Measurements from ENCODE around the gene BNIP1. TPM values are rescaled to one million over a fixed set of nuclear protein-coding genes. Genes with fewer than 3 reads are reported as not detected.

The BNIP1 gene, protein sequence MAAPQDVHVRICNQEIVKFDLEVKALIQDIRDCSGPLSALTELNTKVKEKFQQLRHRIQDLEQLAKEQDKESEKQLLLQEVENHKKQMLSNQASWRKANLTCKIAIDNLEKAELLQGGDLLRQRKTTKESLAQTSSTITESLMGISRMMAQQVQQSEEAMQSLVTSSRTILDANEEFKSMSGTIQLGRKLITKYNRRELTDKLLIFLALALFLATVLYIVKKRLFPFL
- total RNA-seq = 10 to 100 TPM; 25.5 to 26.5 TPM
- 16.8 TPM for polyA plus RNA-seq

DNA sequence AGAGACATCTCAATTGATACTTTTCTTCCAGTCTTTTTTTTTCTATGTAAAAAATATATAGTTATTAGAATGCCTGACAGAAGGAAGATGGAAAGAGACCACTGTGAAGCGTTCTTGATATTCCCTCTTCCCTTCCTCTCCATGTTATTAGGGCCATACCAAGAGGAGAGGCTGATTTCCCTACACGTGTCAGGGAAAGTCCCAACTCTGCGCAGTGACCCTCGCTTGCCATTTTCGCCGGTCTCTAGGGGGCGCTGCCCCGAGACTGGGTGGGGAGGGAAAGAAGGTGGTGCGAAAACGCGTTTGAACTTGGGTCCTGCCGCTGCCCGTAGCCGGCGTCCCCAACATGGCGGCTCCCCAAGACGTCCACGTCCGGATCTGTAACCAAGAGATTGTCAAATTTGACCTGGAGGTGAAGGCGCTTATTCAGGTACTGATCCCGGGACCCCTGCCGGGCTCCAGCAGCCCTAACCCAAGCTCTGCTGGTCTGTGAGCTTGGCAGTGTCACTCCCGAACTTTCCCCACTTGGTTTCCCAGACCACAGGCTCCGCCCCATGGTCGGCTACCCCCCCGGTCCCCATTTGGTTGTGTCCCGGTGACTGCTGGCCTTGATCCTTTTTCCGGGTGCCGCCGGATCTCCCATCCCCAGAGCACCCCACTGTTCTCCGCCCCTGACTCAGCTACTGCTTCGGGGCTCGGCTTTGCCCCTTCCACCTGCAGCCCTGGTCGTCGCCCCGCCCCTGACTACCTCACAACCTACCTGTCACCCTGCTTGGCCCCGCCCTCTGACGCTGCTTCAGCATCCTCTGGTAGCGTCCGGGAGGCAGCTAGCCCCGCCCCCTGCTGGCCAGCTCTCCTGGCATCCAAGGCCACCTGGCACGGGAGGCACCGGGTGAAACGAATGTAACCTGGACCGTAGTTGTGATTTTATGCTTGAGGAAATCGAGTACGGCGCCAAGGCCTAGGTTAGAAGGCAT, at the start of gene BNIP1:
Gene BNIP1, plus strand, starts transcription at position 332 of the 977 bp plus-strand sequence. Its CDS starts 15 bp downstream, at position 347.
- Mint-ChIP-seq H3K27me3 (peaks cover 0 to 3% of the 10 kb centered on the region in 2 donors), H3K27ac (peak within 1 kb of the TSS; percentile 92 to 100 (median 99)), H3K9me3 (no peaks in the 10 kb centered on the region), H3K4me1 (peaks cover 10 to 24% (median 23%) of the 10 kb centered on the region in 3 donors), H3K36me3 (peaks cover 5 to 41% (median 11%) of the 10 kb centered on the region in 3 donors), H3K4me3 (peak within 1 kb of the TSS; percentile 93 to 100 (median 99))
- DNase-seq = peak; percentile 93 to 97 (median 96)
- POLR2A ChIA-PET = interaction anchor here (0.6 to 1.4 kb wide), 4 partner anchors 87 to 1759 kb away, joined by 3 to 20 read pairs (median 4); partner anchors contain the start of genes ATP6V0E1 and RPL26L1
- CTCF ChIA-PET = interaction anchor here (0.8 to 2.9 kb wide), 12 partner anchors 9 to 471 kb away, joined by 3 to 16 read pairs (median 4); partner anchors contain the start of genes ATP6V0E1, BOD1 and RPL26L1
- Histone ChIP-seq H3K36me3 (ENCODE audit: insufficient read depth, low read length) (peaks cover 9% of the 10 kb centered on the region), H3K9me3 (ENCODE audit: low read length) (no peaks in the 10 kb centered on the region), H3K27me3 (ENCODE audit: insufficient read depth, low read length, poor library complexity, severe bottlenecking) (no peaks in the 10 kb centered on the region), H3K4me3 (ENCODE audit: low read length) (peak within 1 kb of the TSS; percentile 100), H3K27ac (ENCODE audit: low read depth, low read length) (peak within 1 kb of the TSS; percentile 100), H3K4me1 (ENCODE audit: insufficient read depth, low read length) (peaks cover 4% of the 10 kb centered on the region)

DNA sequence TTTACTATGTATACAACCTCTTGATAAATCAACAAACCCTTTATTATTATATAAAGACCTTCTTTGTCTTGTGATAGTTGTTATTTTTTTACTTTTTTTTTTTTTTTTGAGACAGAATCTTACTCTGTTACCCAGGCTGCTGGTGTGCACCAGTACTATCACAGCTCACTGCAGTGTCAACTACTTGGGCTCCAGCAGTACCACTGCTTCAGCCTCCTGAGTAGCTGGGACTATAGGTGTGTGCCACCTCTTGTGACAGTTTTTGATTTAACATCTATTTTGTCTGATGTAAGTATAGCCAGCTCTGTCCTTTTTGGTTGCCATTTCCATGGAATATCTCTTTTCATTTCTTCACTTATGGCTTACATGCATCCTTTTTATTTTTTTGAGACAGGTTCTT, 45.5 kb upstream of the BNIP1 start:
- Histone ChIP-seq H3K36me3 (ENCODE audit: insufficient read depth, low read length) (peaks cover 6% of the 10 kb centered on the region), H3K4me1 (ENCODE audit: insufficient read depth, low read length) (peaks cover 15% of the 10 kb centered on the region), H3K27me3 (ENCODE audit: insufficient read depth, low read length, poor library complexity, severe bottlenecking) (no peaks in the 10 kb centered on the region), H3K4me3 (ENCODE audit: low read length) (no peak overlapping the region), H3K27ac (ENCODE audit: low read depth, low read length) (no peak overlapping the region), H3K9me3 (ENCODE audit: low read length) (peaks cover 6% of the 10 kb centered on the region)
- peaks cover 51 to 70% (median 66%) of the 10 kb centered on the region in 3 donors for H3K4me1 Mint-ChIP-seq
- H3K36me3 Mint-ChIP-seq = peaks cover 16 to 50% (median 19%) of the 10 kb centered on the region in 3 donors
- H3K4me3 Mint-ChIP-seq = no peak overlapping the region
- CTCF ChIA-PET = no interaction called here
- peaks cover 4 to 14% (median 12%) of the 10 kb centered on the region in 5 donors for H3K9me3 Mint-ChIP-seq
- no peaks in the 10 kb centered on the region for H3K27me3 Mint-ChIP-seq
- no peak for DNase-seq
- H3K27ac Mint-ChIP-seq = peak overlapping the region in 4 of 8 donors; percentile 12 to 76 (median 46)
- POLR2A ChIA-PET = no interaction called here

DNA sequence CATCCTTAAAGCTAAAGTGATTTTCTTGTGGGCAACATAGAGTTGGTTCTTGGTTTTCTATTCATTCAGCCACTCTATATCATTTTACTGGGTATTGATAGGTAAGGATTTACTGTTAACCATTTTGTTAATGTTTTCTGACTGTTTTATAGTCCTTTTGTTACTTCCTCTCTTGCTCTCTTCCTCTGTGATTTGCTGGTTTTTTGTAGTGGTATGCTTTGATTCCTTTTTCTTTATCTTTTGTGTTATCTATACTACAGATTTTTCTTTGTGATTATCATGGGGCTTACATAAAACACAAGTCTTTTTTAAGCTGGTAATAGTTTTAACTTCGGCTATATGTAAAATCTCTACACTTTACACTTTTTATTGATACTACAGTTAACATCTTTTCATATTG, 44.9 kb upstream of the BNIP1 start:
- Mint-ChIP-seq H3K27ac (peak overlapping the region in 5 of 8 donors; percentile 4 to 47 (median 14)), H3K27me3 (no peaks in the 10 kb centered on the region), H3K4me1 (peaks cover 50 to 70% (median 66%) of the 10 kb centered on the region in 3 donors), H3K36me3 (peaks cover 17 to 49% (median 19%) of the 10 kb centered on the region in 3 donors), H3K9me3 (peaks cover 4 to 14% (median 12%) of the 10 kb centered on the region in 5 donors), H3K4me3 (peak overlapping the region in 3 of 7 donors; percentile 5 to 17 (median 14))
- Histone ChIP-seq H3K36me3 (ENCODE audit: insufficient read depth, low read length) (peaks cover 6% of the 10 kb centered on the region), H3K4me3 (ENCODE audit: low read length) (no peak overlapping the region), H3K4me1 (ENCODE audit: insufficient read depth, low read length) (peaks cover 15% of the 10 kb centered on the region), H3K27ac (ENCODE audit: low read depth, low read length) (no peak overlapping the region), H3K9me3 (ENCODE audit: low read length) (peaks cover 6% of the 10 kb centered on the region), H3K27me3 (ENCODE audit: insufficient read depth, low read length, poor library complexity, severe bottlenecking) (no peaks in the 10 kb centered on the region)
- ChIA-PET CTCF (no interaction called here), POLR2A (no interaction called here)
- peak in 1 of 5 donors; percentile 31 for DNase-seq

DNA sequence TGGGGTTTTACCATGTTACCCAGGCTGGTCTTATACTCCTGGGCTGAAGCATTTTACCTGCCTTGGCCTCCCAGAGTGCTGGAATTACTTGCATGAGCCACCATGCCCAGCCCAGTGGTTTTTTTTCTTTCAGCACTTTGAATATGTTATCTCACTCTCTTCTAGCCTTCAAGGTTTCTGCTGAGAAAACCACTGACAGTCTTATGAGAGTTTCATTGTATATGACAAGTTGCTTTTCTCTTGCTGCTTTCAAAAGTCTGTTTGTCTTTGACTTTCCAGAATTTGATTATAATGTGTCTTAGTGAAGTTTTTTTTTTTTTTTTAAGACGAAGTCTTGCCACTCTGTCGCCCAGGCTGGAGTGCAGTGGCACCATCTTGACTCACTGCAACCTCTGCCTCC, 43.1 kb upstream of the BNIP1 start:
- H3K27ac Mint-ChIP-seq = no peak overlapping the region
- ChIA-PET POLR2A (interaction anchor here (0.5 kb wide), 1 partner anchor 35 kb away, joined by 6 read pairs; no protein-coding TSS in a partner anchor), CTCF (no interaction called here)
- Histone ChIP-seq H3K27me3 (ENCODE audit: insufficient read depth, low read length, poor library complexity, severe bottlenecking) (no peaks in the 10 kb centered on the region), H3K4me1 (ENCODE audit: insufficient read depth, low read length) (peaks cover 15% of the 10 kb centered on the region), H3K27ac (ENCODE audit: low read depth, low read length) (no peak overlapping the region), H3K36me3 (ENCODE audit: insufficient read depth, low read length) (peaks cover 6% of the 10 kb centered on the region), H3K9me3 (ENCODE audit: low read length) (peaks cover 6% of the 10 kb centered on the region), H3K4me3 (ENCODE audit: low read length) (no peak overlapping the region)
- no peak for DNase-seq
- no peak overlapping the region for H3K4me3 Mint-ChIP-seq
- peaks cover 48 to 72% (median 67%) of the 10 kb centered on the region in 3 donors for H3K4me1 Mint-ChIP-seq
- no peaks in the 10 kb centered on the region for H3K27me3 Mint-ChIP-seq
- peaks cover 4 to 14% (median 12%) of the 10 kb centered on the region in 5 donors for H3K9me3 Mint-ChIP-seq
- peaks cover 18 to 51% (median 19%) of the 10 kb centered on the region in 3 donors for H3K36me3 Mint-ChIP-seq

DNA sequence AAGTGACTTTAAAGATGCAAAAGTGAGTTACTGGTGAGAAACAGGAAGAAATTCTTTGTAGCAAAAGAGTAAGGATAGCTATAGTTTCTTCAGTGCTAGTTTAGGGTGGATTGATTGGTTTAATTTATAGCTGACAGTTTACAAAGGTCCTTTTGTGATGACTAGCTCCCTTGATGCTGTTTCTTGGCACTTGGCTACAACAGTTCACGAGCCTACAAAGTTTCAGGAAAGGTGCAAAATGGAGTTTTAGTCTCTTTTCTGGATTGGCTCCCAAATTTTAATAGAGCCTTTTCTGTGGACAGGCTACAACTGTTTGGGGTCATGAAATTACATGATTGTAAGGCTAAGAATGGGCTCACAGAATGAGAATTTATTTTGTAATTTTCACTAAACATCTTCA, 40.9 kb upstream of the BNIP1 start:
- Histone ChIP-seq H3K27ac (ENCODE audit: low read depth, low read length) (no peak overlapping the region), H3K4me1 (ENCODE audit: insufficient read depth, low read length) (peaks cover 15% of the 10 kb centered on the region), H3K27me3 (ENCODE audit: insufficient read depth, low read length, poor library complexity, severe bottlenecking) (no peaks in the 10 kb centered on the region), H3K4me3 (ENCODE audit: low read length) (no peak overlapping the region), H3K36me3 (ENCODE audit: insufficient read depth, low read length) (peaks cover 7% of the 10 kb centered on the region), H3K9me3 (ENCODE audit: low read length) (peaks cover 6% of the 10 kb centered on the region)
- CTCF ChIA-PET = no interaction called here
- no peaks in the 10 kb centered on the region for H3K27me3 Mint-ChIP-seq
- peaks cover 4 to 14% (median 12%) of the 10 kb centered on the region in 5 donors for H3K9me3 Mint-ChIP-seq
- no peak overlapping the region for H3K27ac Mint-ChIP-seq
- POLR2A ChIA-PET = no interaction called here
- H3K4me3 Mint-ChIP-seq = no peak overlapping the region
- H3K4me1 Mint-ChIP-seq = peaks cover 33 to 54% (median 47%) of the 10 kb centered on the region in 3 donors
- peaks cover 18 to 58% (median 19%) of the 10 kb centered on the region in 3 donors for H3K36me3 Mint-ChIP-seq
- DNase-seq = no peak

DNA sequence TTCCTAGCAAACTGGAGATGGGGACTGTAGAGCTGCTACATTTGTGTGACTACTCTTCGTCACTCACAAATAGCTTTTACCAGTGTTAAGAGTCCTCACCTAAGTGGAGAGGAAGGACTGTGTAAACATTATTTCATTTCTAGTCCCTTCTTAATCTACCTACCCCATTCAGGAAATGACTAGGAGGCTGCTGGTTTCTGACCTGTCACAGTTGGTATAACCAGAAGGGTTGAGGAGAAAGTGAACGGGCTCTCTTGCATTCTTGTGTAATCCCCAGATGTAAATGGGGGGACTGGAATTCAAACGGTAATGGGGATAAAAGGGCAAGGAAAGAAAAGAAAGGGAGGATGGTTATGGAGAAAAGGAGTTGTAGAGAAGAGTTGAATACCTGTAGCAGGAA, 35.4 kb upstream of the BNIP1 start:
- Mint-ChIP-seq H3K27me3 (no peaks in the 10 kb centered on the region), H3K4me3 (no peak overlapping the region), H3K36me3 (peaks cover 0 to 73% (median 22%) of the 10 kb centered on the region in 3 donors), H3K4me1 (peaks cover 13 to 17% (median 17%) of the 10 kb centered on the region in 3 donors), H3K9me3 (no peaks in the 10 kb centered on the region), H3K27ac (peak overlapping the region in 4 of 8 donors; percentile 3 to 76 (median 35))
- Histone ChIP-seq H3K4me1 (ENCODE audit: insufficient read depth, low read length) (no peaks in the 10 kb centered on the region), H3K27ac (ENCODE audit: low read depth, low read length) (no peak overlapping the region), H3K27me3 (ENCODE audit: insufficient read depth, low read length, poor library complexity, severe bottlenecking) (no peaks in the 10 kb centered on the region), H3K36me3 (ENCODE audit: insufficient read depth, low read length) (peaks cover 48% of the 10 kb centered on the region), H3K9me3 (ENCODE audit: low read length) (no peaks in the 10 kb centered on the region), H3K4me3 (ENCODE audit: low read length) (no peak overlapping the region)
- POLR2A ChIA-PET = no interaction called here
- DNase-seq = no peak
- CTCF ChIA-PET = no interaction called here

DNA sequence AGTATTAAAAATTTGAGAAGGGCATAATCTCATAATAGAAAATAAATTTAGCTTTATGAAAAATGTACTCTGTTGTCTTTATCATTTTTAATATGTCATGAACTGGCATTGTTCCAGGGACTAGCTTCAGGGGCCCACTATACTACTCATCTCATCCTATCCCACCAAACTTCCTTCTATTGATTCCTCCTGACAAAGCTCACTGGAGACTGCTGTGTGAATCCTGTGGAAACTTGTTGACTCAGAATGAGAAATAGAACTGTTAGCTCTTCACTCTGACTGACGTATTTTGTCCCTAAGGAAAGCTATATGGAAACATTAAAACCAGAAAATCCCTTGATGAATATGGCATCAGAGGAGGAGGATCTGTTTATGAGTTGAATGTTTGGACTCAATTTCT, 29.8 kb upstream of the BNIP1 start:
- CTCF ChIA-PET = interaction anchor here (1.4 kb wide), 1 partner anchor 48 kb away, joined by 3 read pairs; no protein-coding TSS in a partner anchor

More for the DNA sequence above, 29.8 kb upstream of the BNIP1 start:
- H3K27me3 Mint-ChIP-seq = no peaks in the 10 kb centered on the region
- no peaks in the 10 kb centered on the region for H3K9me3 ChIP-seq (ENCODE audit: low read length)
- no peaks in the 10 kb centered on the region for H3K27me3 ChIP-seq (ENCODE audit: insufficient read depth, low read length, poor library complexity, severe bottlenecking)
- no peaks in the 10 kb centered on the region for H3K4me1 ChIP-seq (ENCODE audit: insufficient read depth, low read length)
- H3K36me3 ChIP-seq (ENCODE audit: insufficient read depth, low read length) = peaks cover 35% of the 10 kb centered on the region
- POLR2A ChIA-PET = interaction anchor here (0.6 kb wide), 1 partner anchor 16 kb away, joined by 3 read pairs; no protein-coding TSS in a partner anchor
- H3K9me3 Mint-ChIP-seq = peaks cover 1 to 5% (median 3%) of the 10 kb centered on the region in 5 donors
- H3K36me3 Mint-ChIP-seq = peaks cover 16 to 84% (median 30%) of the 10 kb centered on the region in 3 donors
- no peak for DNase-seq
- H3K4me3 ChIP-seq (ENCODE audit: low read length) = no peak overlapping the region
- no peak overlapping the region for H3K4me3 Mint-ChIP-seq
- peak overlapping the region in 1 of 8 donors; percentile 3 for H3K27ac Mint-ChIP-seq
- H3K4me1 Mint-ChIP-seq = peaks cover 0 to 6% (median 5%) of the 10 kb centered on the region in 3 donors
- H3K27ac ChIP-seq (ENCODE audit: low read depth, low read length) = no peak overlapping the region
